Measurements from ENCODE around the gene DNAAF5. TPM values are rescaled to one million over a fixed set of nuclear protein-coding genes. Genes with fewer than 3 reads are reported as not detected.

Gene DNAAF5
- total and polyA plus RNA-seq, 9 of the 15 experiments (the other 6 are each of a cell fraction or from before 2014, with no cell fraction given), result 3.1 to 69.7 (median 19.1) TPM

GRCh38 chr7:726084-726853, at the start of gene DNAAF5 (continued):
- TF ChIP-seq C11orf30 (IDR thresholded peaks at IDR 0.05; ENCODE audit: low read depth) (peak; percentile 70), FOXA3 (CRISPR knock-in tag; conservative IDR thresholded peaks at IDR 0.05 in 1 of 2, IDR thresholded peaks at IDR 0.05 in 1 of 2) (0 out of 4 replicates have a peak, but pooled peaks of 1 of the 2 experiments have one; percentile 30), MBD2 (IDR thresholded peaks at IDR 0.05; ENCODE audit: borderline replicate concordance, low read depth) (peak; percentile 63; the same call in 1 of the 2 replicates), RCOR1 (IDR thresholded peaks at IDR 0.05; ENCODE audit: borderline replicate concordance in 1 of 2, low read depth in 2 of 2, low read length in 2 of 2) (0 out of 4 replicates have a peak, but pooled peaks of 1 of the 2 experiments have one; percentile 21), NBN (IDR thresholded peaks at IDR 0.05; ENCODE audit: low read depth) (no peak), ZNF639 (CRISPR knock-in tag; conservative IDR thresholded peaks at IDR 0.05 in 1 of 2, IDR thresholded peaks at IDR 0.05 in 1 of 2) (peak in 1 of 2 experiments; percentile 70; a peak in 2 of 4 replicates), ZFP36 (IDR thresholded peaks at IDR 0.05; ENCODE audit: low read depth, low read length, partially characterized antibody) (no peak), EHMT2 (IDR thresholded peaks at IDR 0.05) (no peak), JUN (IDR thresholded peaks at IDR 0.05; ENCODE audit: borderline replicate concordance, low read depth, low read length) (peak; percentile 67; the same call in 1 of the 2 replicates), JUN (CRISPR knock-in tag; IDR thresholded peaks at IDR 0.05; ENCODE audit: borderline replicate concordance) (peak; percentile 79; the same call in 1 of the 2 replicates), USF2 (CRISPR knock-in tag; IDR thresholded peaks at IDR 0.05) (peak; percentile 81), SRSF9 (IDR thresholded peaks at IDR 0.05; ENCODE audit: borderline replicate concordance, low read depth, low read length) (no peak), NCOR1 (IDR thresholded peaks at IDR 0.05) (no peak), ARID3B (CRISPR knock-in tag; IDR thresholded peaks at IDR 0.05; ENCODE audit: borderline replicate concordance) (no peak), ZNF274 (IDR thresholded peaks at IDR 0.05; ENCODE audit: borderline replicate concordance, low read depth, low read length) (no peak), HDAC6 (IDR thresholded peaks at IDR 0.05; ENCODE audit: low read depth, low read length) (no peak), ZNF41 (CRISPR knock-in tag; conservative IDR thresholded peaks at IDR 0.05) (0 out of 2 replicates have a peak, but pooled peaks have one; percentile 9), ZNF197 (CRISPR knock-in tag; IDR thresholded peaks at IDR 0.05; ENCODE audit: low read depth) (no peak), U2AF2 (optimal IDR thresholded peaks at IDR 0.05; ENCODE audit: low read depth, low read length) (no peak), CSDE1 (IDR thresholded peaks at IDR 0.05) (peak in 1 of 2 experiments; percentile 36; a peak in 1 of 4 replicates), E2F6 (IDR thresholded peaks at IDR 0.05; ENCODE audit: borderline replicate concordance in 1 of 2, extremely low read depth in 1 of 2, insufficient read depth in 1 of 2, insufficient read length in 1 of 2, low read depth in 1 of 2, low read length in 1 of 2, poor library complexity in 1 of 2, severe bottlenecking in 1 of 2) (peak; percentile 98 to 99), RBM34 (IDR thresholded peaks at IDR 0.05; ENCODE audit: borderline replicate concordance, insufficient read depth, low read length) (no peak)

Data from K562 (cell line).